Suprapubic skin (tissue), 4 donors: Measurements from ENCODE around the gene SDS.

Experiments
- EP300 ChIP-seq: sonication (generic); formaldehyde crosslinking; IDR thresholded peaks from one replicate; pipeline ENCODE4 v1.6.1; 2017; ENCODE audit warnings: antibody characterized with exemption
- POLR2A ChIP-seq, 2 donors: fragments of 450-650 bp; IDR thresholded peaks; one replicate each; pipeline ENCODE4 v1.6.1; 2017; ENCODE audit warnings: antibody characterized with exemption in 2 of 2, mild to moderate bottlenecking in 2 of 2, moderate library complexity in 2 of 2
- POLR2AphosphoS5 ChIP-seq, 3 donors: sonication (generic); formaldehyde crosslinking; IDR thresholded peaks; one replicate each; pipeline ENCODE4 v1.6.1; 2017; ENCODE audit warnings: antibody characterized with exemption in 3 of 3
- TF ChIP-seq, protein P1 (sequence below), 2 donors: fragments of 200-600 bp in 1 of 2; fragments of 450-650 bp in 1 of 2; sonication (generic) in 1 of 2; IDR thresholded peaks; one replicate each; pipeline ENCODE4 v1.5.1; 2016 to 2019; ENCODE audit warnings: antibody characterized with exemption in 2 of 2, mild to moderate bottlenecking in 1 of 2, moderate library complexity in 1 of 2

GRCh38 chr12:113370923-113371682 lies 32.6 kb downstream of the SDS start:
- TF ChIP-seq, protein P1, sequence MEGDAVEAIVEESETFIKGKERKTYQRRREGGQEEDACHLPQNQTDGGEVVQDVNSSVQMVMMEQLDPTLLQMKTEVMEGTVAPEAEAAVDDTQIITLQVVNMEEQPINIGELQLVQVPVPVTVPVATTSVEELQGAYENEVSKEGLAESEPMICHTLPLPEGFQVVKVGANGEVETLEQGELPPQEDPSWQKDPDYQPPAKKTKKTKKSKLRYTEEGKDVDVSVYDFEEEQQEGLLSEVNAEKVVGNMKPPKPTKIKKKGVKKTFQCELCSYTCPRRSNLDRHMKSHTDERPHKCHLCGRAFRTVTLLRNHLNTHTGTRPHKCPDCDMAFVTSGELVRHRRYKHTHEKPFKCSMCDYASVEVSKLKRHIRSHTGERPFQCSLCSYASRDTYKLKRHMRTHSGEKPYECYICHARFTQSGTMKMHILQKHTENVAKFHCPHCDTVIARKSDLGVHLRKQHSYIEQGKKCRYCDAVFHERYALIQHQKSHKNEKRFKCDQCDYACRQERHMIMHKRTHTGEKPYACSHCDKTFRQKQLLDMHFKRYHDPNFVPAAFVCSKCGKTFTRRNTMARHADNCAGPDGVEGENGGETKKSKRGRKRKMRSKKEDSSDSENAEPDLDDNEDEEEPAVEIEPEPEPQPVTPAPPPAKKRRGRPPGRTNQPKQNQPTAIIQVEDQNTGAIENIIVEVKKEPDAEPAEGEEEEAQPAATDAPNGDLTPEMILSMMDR (IDR thresholded peaks at IDR 0.05): no peak
- TF ChIP-seq POLR2A (IDR thresholded peaks at IDR 0.05) (no peak), POLR2AphosphoS5 (IDR thresholded peaks at IDR 0.05) (no peak), EP300 (no peak)
